ENCODE data around the gene PSMA7. TPM values are rescaled to one million over a fixed set of nuclear protein-coding genes. Genes with fewer than 3 reads are reported as not detected.

PSMA7 gene
- total and polyA plus RNA-seq, 2 donors, result 83.3 to 324 TPM

GRCh38 chr20:62164879-62165761 is 21.9 kb upstream of the PSMA7 start:
- DNase-seq (ENCODE audit: extremely low spot score), result no peak
- Histone ChIP-seq H3K4me1 (ENCODE audit: insufficient read depth) (no peaks in the 10 kb centered on the region), H3K36me3 (ENCODE audit: insufficient read depth) (peaks cover 4% of the 10 kb centered on the region), H3K4me3 (ENCODE audit: low read depth, low read length) (no peak overlapping the region), H3K27ac (ENCODE audit: low read depth) (no peak overlapping the region)
- WGBS, result 96% methylated on average over 41 of the region's 41 CpGs

GRCh38 chr20:62163986-62164762 is 21.0 kb upstream of the PSMA7 start:
- WGBS, result 94% methylated on average over 29 of the region's 29 CpGs
- H3K36me3 ChIP-seq (ENCODE audit: insufficient read depth), result peaks cover 4% of the 10 kb centered on the region
- H3K4me3 ChIP-seq (ENCODE audit: low read depth, low read length), result no peak overlapping the region
- DNase-seq (ENCODE audit: extremely low spot score), result no peak
- H3K4me1 ChIP-seq (ENCODE audit: insufficient read depth), result no peaks in the 10 kb centered on the region
- no peak overlapping the region for H3K27ac ChIP-seq (ENCODE audit: low read depth)

GRCh38 chr20:62163485-62163865 is 20.3 kb upstream of the PSMA7 start:
- no peak overlapping the region for H3K4me3 ChIP-seq (ENCODE audit: low read depth, low read length)
- no peak overlapping the region for H3K27ac ChIP-seq (ENCODE audit: low read depth)
- peaks cover 4% of the 10 kb centered on the region for H3K36me3 ChIP-seq (ENCODE audit: insufficient read depth)
- H3K4me1 ChIP-seq (ENCODE audit: insufficient read depth), result no peaks in the 10 kb centered on the region
- no peak for DNase-seq (ENCODE audit: extremely low spot score)
- 93% methylated on average over 25 of the region's 25 CpGs for WGBS

- Histone ChIP-seq H3K27ac (ENCODE audit: low read depth) (no peak overlapping the region), H3K4me1 (ENCODE audit: insufficient read depth) (no peaks in the 10 kb centered on the region), H3K36me3 (ENCODE audit: insufficient read depth) (peaks cover 4% of the 10 kb centered on the region), H3K4me3 (ENCODE audit: low read depth, low read length) (no peak overlapping the region)
- DNase-seq (ENCODE audit: extremely low spot score), result no peak
- 92% methylated on average over 38 of the region's 38 CpGs for WGBS
Measured at GRCh38 chr20:62162765-62163484, 19.7 kb upstream of the PSMA7 start.

GRCh38 chr20:62161347-62161746 is 18.2 kb upstream of the PSMA7 start:
- WGBS, result 84% methylated on average over 17 of the region's 17 CpGs
- H3K4me1 ChIP-seq (ENCODE audit: insufficient read depth), result no peaks in the 10 kb centered on the region
- no peak overlapping the region for H3K4me3 ChIP-seq (ENCODE audit: low read depth, low read length)
- DNase-seq (ENCODE audit: extremely low spot score), result no peak
- no peak overlapping the region for H3K27ac ChIP-seq (ENCODE audit: low read depth)
- H3K36me3 ChIP-seq (ENCODE audit: insufficient read depth), result peaks cover 2% of the 10 kb centered on the region

- Histone ChIP-seq H3K4me3 (ENCODE audit: low read depth, low read length) (no peak overlapping the region), H3K27ac (ENCODE audit: low read depth) (no peak overlapping the region), H3K4me1 (ENCODE audit: insufficient read depth) (no peaks in the 10 kb centered on the region), H3K36me3 (ENCODE audit: insufficient read depth) (peaks cover 2% of the 10 kb centered on the region)
- DNase-seq (ENCODE audit: extremely low spot score), result no peak
- 91% methylated on average over 17 of the region's 17 CpGs for WGBS
Measured at GRCh38 chr20:62160876-62161275, 17.7 kb upstream of the PSMA7 start.

GRCh38 chr20:62160253-62160652 is 17.1 kb upstream of the PSMA7 start:
- 93% methylated on average over 9 of the region's 9 CpGs for WGBS
- Histone ChIP-seq H3K27ac (ENCODE audit: low read depth) (no peak overlapping the region), H3K36me3 (ENCODE audit: insufficient read depth) (peaks cover 2% of the 10 kb centered on the region)

GRCh38 chr20:62159839-62160238 is 16.6 kb upstream of the PSMA7 start:
- DNase-seq (ENCODE audit: extremely low spot score), result no peak
- 84% methylated on average over 14 of the region's 14 CpGs for WGBS

More at GRCh38 chr20:62160253-62160652, 17.1 kb upstream of the PSMA7 start:
- Histone ChIP-seq H3K4me1 (ENCODE audit: insufficient read depth) (no peaks in the 10 kb centered on the region), H3K4me3 (ENCODE audit: low read depth, low read length) (no peak overlapping the region)
- no peak for DNase-seq (ENCODE audit: extremely low spot score)

GRCh38 chr20:62159052-62159451 is 15.9 kb upstream of the PSMA7 start:
- Histone ChIP-seq H3K4me1 (ENCODE audit: insufficient read depth) (no peaks in the 10 kb centered on the region), H3K27ac (ENCODE audit: low read depth) (no peak overlapping the region), H3K36me3 (ENCODE audit: insufficient read depth) (no peaks in the 10 kb centered on the region), H3K4me3 (ENCODE audit: low read depth, low read length) (no peak overlapping the region)
- 88% methylated on average over 11 of the region's 11 CpGs for WGBS
- no peak for DNase-seq (ENCODE audit: extremely low spot score)

More at GRCh38 chr20:62159839-62160238, 16.6 kb upstream of the PSMA7 start:
- Histone ChIP-seq H3K4me1 (ENCODE audit: insufficient read depth) (no peaks in the 10 kb centered on the region), H3K27ac (ENCODE audit: low read depth) (no peak overlapping the region), H3K36me3 (ENCODE audit: insufficient read depth) (peaks cover 2% of the 10 kb centered on the region), H3K4me3 (ENCODE audit: low read depth, low read length) (no peak overlapping the region)

GRCh38 chr20:62158541-62158940 is 15.3 kb upstream of the PSMA7 start:
- 95% methylated on average over 22 of the region's 22 CpGs for WGBS
- Histone ChIP-seq H3K27ac (ENCODE audit: low read depth) (no peak overlapping the region), H3K4me1 (ENCODE audit: insufficient read depth) (no peaks in the 10 kb centered on the region), H3K36me3 (ENCODE audit: insufficient read depth) (no peaks in the 10 kb centered on the region), H3K4me3 (ENCODE audit: low read depth, low read length) (no peak overlapping the region)
- DNase-seq (ENCODE audit: extremely low spot score), result no peak

- 95% methylated on average over 12 of the region's 12 CpGs for WGBS
- no peak overlapping the region for H3K27ac ChIP-seq (ENCODE audit: low read depth)
- H3K36me3 ChIP-seq (ENCODE audit: insufficient read depth), result no peaks in the 10 kb centered on the region
- DNase-seq (ENCODE audit: extremely low spot score), result no peak
- no peaks in the 10 kb centered on the region for H3K4me1 ChIP-seq (ENCODE audit: insufficient read depth)
- H3K4me3 ChIP-seq (ENCODE audit: low read depth, low read length), result no peak overlapping the region
Measured at GRCh38 chr20:62158088-62158400, 14.8 kb upstream of the PSMA7 start.

- WGBS, result 87% methylated on average over 25 of the region's 25 CpGs
- Histone ChIP-seq H3K4me1 (ENCODE audit: insufficient read depth) (no peaks in the 10 kb centered on the region), H3K4me3 (ENCODE audit: low read depth, low read length) (no peak overlapping the region), H3K27ac (ENCODE audit: low read depth) (no peak overlapping the region), H3K36me3 (ENCODE audit: insufficient read depth) (no peaks in the 10 kb centered on the region)
- no peak for DNase-seq (ENCODE audit: extremely low spot score)
Measured at GRCh38 chr20:62157387-62158087, 14.3 kb upstream of the PSMA7 start.

Measured in urinary bladder (tissue), 4 donors.